BE2C (cell line): Measurements from ENCODE around the gene MAP4K4.

Experiments
- DNase-seq: peaks from one replicate; pipeline ENCODE4 v3.0.0-alpha.2; 2020
- H3K27me3 ChIP-seq: fragments of 250-450 bp; sonication (Bioruptor Pico); 2 replicates; pipeline ENCODE4 v1.5.1; 2020; ENCODE audit warnings: mild to moderate bottlenecking
- H3K36me3 ChIP-seq: fragments of 250-450 bp; sonication (Bioruptor Pico); 2 replicates; pipeline ENCODE4 v1.5.1; 2020; ENCODE audit warnings: mild to moderate bottlenecking
- H3K4me1 ChIP-seq: fragments of 250-450 bp; sonication (Bioruptor Pico); 2 replicates; pipeline ENCODE4 v1.5.1; 2020
- H3K4me3 ChIP-seq: 2 replicates; pipeline ENCODE4 v1.5.1; 2011; ENCODE audit warnings: low read depth, low read length
- H3K9me3 ChIP-seq: fragments of 250-450 bp; sonication (Bioruptor Pico); 2 replicates; pipeline ENCODE4 v1.5.1; 2020
- TF ChIP-seq, protein P1 (sequence below): IDR thresholded peaks from 2 replicates; pipeline ENCODE4 v1.5.1; 2012; ENCODE audit warnings: mild to moderate bottlenecking, low read depth, low read length

The MAP4K4 gene

DNA sequence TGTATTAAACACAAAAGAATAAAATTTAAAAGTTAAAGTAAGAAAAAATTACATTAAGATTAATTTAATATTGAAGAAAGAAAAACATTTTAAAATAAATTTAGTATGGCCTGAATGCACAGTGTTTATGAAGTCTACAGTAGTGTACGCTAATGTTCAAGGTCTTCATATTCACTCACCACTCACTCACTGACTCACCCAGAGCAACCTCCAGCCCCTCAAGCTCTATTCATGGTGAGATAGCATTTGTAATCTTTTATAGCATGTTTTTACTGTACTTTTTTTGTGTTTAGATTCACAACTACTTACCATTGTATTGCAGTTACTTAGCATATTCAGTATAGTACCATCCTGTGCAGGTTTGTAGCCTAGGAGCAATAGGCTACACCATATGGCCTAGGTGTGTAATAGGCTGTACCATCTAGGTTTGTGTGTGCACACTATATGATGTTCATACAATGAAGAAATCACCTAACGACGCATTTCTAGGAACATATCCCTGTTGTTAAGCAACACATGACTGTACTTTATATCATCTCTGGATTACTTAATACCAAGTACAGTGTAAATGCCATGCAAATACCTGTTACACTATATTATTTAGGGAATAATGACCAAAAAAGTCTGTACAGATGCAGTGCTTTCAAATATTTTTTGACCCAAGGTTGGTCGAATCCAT is 150.3 kb downstream of the MAP4K4 start:
- H3K4me1 ChIP-seq: no peaks in the 10 kb centered on the region
- no peaks in the 10 kb centered on the region for H3K9me3 ChIP-seq
- H3K36me3 ChIP-seq: no peaks in the 10 kb centered on the region
- no peak for DNase-seq
- TF ChIP-seq, protein P1, sequence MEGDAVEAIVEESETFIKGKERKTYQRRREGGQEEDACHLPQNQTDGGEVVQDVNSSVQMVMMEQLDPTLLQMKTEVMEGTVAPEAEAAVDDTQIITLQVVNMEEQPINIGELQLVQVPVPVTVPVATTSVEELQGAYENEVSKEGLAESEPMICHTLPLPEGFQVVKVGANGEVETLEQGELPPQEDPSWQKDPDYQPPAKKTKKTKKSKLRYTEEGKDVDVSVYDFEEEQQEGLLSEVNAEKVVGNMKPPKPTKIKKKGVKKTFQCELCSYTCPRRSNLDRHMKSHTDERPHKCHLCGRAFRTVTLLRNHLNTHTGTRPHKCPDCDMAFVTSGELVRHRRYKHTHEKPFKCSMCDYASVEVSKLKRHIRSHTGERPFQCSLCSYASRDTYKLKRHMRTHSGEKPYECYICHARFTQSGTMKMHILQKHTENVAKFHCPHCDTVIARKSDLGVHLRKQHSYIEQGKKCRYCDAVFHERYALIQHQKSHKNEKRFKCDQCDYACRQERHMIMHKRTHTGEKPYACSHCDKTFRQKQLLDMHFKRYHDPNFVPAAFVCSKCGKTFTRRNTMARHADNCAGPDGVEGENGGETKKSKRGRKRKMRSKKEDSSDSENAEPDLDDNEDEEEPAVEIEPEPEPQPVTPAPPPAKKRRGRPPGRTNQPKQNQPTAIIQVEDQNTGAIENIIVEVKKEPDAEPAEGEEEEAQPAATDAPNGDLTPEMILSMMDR: no peak
- H3K4me3 ChIP-seq: no peak overlapping the region
- no peaks in the 10 kb centered on the region for H3K27me3 ChIP-seq

DNA sequence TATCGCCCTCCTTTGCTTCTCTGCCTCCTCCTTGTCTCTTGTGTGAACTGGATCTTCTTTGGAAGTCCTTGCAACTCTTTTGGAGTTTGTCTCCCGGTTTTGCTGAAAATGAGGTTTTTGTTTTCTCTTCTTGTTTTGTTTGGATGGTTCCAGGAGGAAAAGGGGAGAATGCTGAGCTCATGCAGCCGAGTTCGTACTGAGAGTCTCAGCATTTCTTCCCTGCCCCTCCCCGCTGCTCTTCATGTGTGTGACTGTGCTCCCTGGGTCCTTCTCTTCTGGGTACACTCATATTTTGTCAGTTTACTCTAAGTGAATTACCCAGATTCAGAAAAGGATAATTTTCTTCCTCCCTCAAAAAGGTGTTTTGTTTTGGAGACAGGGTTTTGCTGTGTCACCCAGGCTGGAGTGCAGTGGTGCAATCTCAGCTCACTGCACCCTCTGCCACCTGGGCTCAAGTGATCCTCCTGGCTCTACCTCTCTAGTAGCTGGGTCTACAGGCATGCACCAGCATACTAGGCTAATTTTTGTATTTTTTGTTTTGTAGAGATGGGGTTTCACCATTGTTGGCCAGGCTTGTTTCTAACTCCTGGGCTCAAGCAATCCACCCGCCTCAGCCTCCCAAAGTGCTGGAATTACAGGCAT is 151.4 kb downstream of the MAP4K4 start:
- Histone ChIP-seq H3K36me3 (no peaks in the 10 kb centered on the region), H3K4me1 (no peaks in the 10 kb centered on the region), H3K4me3 (no peak overlapping the region), H3K27me3 (no peaks in the 10 kb centered on the region), H3K9me3 (no peaks in the 10 kb centered on the region)
- DNase-seq: no peak
- TF ChIP-seq, protein P1: no peak

DNA sequence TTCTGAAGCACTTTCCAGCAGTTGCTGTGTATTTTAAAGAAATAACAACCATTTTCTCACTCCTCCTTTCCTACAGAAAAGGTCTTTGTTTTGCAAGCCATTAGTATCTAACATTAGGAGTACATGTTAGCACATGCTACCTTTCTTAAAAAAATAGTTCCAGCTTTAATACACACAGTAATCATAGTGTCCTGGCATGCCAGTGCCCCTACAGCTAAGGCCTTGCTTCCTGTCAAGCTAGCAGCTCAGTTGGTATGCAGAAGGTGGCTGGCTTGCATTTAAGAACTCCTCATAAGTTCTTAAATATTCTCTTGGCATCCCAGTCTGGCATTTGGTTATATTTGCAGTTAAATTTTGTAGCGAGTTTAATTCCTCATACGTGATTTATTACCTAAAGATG is 152.9 kb downstream of the MAP4K4 start:
- TF ChIP-seq, protein P1: no peak

DNA sequence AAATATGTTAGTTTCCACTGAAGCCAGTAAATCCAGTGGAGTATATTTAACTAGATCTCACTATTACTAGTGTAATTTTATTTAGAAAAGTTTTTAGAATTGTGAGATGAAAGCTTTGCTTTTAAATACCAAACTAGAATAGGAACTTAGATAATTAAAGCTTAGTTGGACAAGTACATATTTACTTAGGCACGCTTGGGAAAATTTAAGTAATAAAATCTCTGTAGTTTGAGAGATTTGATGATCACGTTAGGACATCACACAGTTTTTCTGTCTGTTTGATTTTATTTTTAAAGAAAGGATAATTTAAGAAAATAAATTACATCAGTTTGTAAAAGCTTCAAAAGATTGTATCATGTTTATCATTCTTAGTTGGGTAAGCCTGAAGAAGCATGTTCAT is 153.5 kb downstream of the MAP4K4 start:
- no peak for DNase-seq
- Histone ChIP-seq H3K4me1 (no peaks in the 10 kb centered on the region), H3K27me3 (no peaks in the 10 kb centered on the region), H3K4me3 (no peak overlapping the region), H3K36me3 (no peaks in the 10 kb centered on the region), H3K9me3 (no peaks in the 10 kb centered on the region)
- TF ChIP-seq, protein P1: no peak

More for the DNA sequence above, 152.9 kb downstream of the MAP4K4 start:
- H3K9me3 ChIP-seq: no peaks in the 10 kb centered on the region
- DNase-seq: no peak
- H3K27me3 ChIP-seq: no peaks in the 10 kb centered on the region
- no peaks in the 10 kb centered on the region for H3K4me1 ChIP-seq
- H3K4me3 ChIP-seq: no peak overlapping the region
- no peaks in the 10 kb centered on the region for H3K36me3 ChIP-seq

DNA sequence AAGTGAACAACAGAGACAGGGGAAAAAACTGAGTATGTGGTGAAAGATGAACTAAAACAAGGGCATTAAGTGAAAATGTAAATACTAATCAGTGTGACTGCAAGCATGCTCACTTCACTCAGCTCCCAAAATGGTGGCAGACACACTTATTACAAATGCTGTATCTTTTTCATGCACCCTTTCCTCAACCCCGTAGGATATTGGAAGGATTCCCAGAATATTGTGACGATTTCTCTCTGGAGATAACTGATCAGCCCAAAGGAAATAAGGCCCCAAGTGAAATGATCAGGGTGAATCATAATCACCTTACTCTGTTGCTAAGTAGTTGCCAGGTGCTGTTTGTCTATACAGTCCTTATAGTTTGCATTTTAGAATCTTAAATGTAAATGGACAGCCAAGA is 155.3 kb downstream of the MAP4K4 start:
- TF ChIP-seq, protein P1: no peak
- no peaks in the 10 kb centered on the region for H3K36me3 ChIP-seq

DNA sequence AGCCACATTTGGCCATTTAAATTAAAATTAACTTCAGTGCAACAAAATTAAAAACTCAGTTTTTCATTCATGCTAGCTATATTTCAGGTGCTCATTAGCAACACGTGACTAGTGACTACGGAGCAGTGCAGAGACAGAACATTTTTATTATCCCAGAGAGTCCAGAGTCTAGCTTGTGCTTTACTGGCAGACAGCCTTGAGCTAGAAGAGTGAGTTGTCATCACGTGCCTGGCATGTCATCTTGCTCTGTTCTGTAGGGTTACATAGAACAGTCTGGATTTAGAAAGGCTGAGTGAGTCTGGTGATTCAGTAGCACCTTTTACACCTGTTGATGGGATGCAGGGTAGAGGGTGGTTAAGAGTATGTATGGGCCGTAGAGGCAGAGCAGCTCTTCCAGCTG is 157.4 kb downstream of the MAP4K4 start:
- Histone ChIP-seq H3K9me3 (no peaks in the 10 kb centered on the region), H3K36me3 (no peaks in the 10 kb centered on the region), H3K4me3 (no peak overlapping the region), H3K4me1 (no peaks in the 10 kb centered on the region), H3K27me3 (no peaks in the 10 kb centered on the region)
- TF ChIP-seq, protein P1: no peak
- DNase-seq: no peak

More for the DNA sequence above, 155.3 kb downstream of the MAP4K4 start:
- Histone ChIP-seq H3K4me3 (no peak overlapping the region), H3K4me1 (no peaks in the 10 kb centered on the region), H3K27me3 (no peaks in the 10 kb centered on the region), H3K9me3 (no peaks in the 10 kb centered on the region)
- DNase-seq: no peak
